HPDE6-E6E7 (cell line): Measurements from ENCODE around the gene MAP3K5.

ENCODE experiments used
- DNase-seq: peaks from one replicate; pipeline ENCODE4 v3.0.0; 2011; ENCODE audit warnings: missing footprints; ENCODE audit errors: extremely low spot score

MAP3K5 gene

GRCh38 chr6:136749359-136749997 lies 42.8 kb downstream of the MAP3K5 start:
- DNase-seq, result no peak

- no peak for DNase-seq
Measured at GRCh38 chr6:136747507-136747906, 44.8 kb downstream of the MAP3K5 start.

GRCh38 chr6:136745300-136745699 lies 47.0 kb downstream of the MAP3K5 start:
- no peak for DNase-seq

- no peak for DNase-seq
Measured at GRCh38 chr6:136744889-136745288, 47.4 kb downstream of the MAP3K5 start.

GRCh38 chr6:136742125-136742524 lies 50.2 kb downstream of the MAP3K5 start:
- no peak for DNase-seq

GRCh38 chr6:136740050-136740974 lies 52.0 kb downstream of the MAP3K5 start:
- DNase-seq, result no peak

DNA sequence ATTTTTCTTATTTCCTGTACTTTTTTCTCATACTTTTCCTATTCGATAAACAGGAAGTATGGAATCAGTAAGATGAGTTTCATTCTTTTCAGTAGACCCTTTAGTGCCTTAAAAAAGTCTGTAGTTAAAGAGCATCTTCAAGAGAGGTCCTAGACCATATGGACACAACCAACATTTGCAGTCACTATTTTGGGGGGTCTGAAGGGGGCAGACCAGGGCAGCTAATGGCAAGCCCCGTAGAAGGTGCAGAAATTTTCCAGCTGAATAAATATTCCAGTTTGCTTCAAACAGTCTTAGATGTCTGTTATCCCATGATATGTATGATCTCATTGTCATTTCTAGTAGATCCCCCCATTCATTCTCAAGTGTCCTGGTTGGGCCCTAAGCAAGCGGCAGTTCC lies 52.8 kb downstream of the MAP3K5 start:
- DNase-seq, result no peak

- DNase-seq, result no peak
Measured at GRCh38 chr6:136739071-136739470, 53.2 kb downstream of the MAP3K5 start.

GRCh38 chr6:136738692-136739057 lies 53.6 kb downstream of the MAP3K5 start:
- DNase-seq, result no peak

GRCh38 chr6:136737871-136738691 lies 54.2 kb downstream of the MAP3K5 start:
- no peak for DNase-seq

GRCh38 chr6:136737374-136737844 lies 54.9 kb downstream of the MAP3K5 start:
- no peak for DNase-seq

- no peak for DNase-seq
Measured at GRCh38 chr6:136736281-136736960, 55.9 kb downstream of the MAP3K5 start.

DNA sequence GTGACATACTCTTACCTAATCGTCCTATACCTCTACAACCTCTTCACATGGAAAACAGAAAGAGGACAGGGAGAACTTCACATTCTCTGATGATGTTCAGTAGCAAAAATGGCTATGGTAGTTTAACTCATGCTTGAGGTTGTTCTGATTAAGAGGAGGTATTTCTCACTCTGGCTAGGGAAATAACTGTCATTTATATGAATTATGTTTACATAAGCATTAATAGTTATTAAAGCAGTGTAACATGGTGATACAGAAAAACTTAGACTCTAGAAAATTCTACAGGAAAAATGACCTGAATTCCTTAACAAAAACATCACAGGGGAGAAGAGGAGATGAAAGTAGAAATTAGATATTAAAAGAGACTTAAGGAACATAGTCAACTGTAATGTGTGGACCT lies 57.3 kb downstream of the MAP3K5 start:
- no peak for DNase-seq

DNA sequence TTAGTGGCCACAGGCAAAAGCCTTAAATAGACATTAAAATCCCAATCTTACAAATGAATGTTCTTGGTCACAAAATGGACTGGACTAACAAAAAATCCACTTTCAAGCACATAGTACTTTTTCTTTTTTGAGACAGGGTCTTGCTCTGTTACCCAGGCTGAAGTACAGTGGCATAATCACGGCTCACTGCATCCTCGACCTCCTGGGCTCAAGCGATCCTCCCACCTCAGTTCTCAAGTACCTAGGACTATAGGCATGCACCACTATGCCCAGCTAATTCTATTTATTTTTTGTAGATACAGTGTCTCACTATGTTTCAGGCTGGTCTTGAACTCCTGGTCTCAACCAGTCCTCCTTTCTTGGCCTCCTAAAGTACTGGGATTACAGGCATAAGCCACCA lies 59.4 kb downstream of the MAP3K5 start:
- no peak for DNase-seq

DNA sequence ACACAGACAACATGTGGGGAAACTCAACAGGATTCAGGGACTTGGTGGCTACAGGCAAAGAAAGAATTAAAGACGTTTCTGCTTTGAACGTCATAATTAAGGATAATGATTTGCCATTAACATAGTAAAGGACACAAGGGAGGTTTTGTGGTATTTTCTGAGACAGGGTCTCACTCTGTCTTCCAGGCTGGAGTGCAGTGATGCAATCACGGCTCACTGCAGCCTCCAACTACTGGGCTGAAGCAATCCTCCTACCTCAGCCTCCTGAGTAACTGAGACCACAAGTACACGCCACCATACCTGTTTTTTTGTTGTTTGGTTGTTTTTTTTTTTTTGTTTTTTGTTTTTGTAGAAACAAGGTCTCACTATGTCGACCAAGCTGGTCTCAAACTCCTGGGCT lies 62.4 kb downstream of the MAP3K5 start:
- DNase-seq, result no peak

DNA sequence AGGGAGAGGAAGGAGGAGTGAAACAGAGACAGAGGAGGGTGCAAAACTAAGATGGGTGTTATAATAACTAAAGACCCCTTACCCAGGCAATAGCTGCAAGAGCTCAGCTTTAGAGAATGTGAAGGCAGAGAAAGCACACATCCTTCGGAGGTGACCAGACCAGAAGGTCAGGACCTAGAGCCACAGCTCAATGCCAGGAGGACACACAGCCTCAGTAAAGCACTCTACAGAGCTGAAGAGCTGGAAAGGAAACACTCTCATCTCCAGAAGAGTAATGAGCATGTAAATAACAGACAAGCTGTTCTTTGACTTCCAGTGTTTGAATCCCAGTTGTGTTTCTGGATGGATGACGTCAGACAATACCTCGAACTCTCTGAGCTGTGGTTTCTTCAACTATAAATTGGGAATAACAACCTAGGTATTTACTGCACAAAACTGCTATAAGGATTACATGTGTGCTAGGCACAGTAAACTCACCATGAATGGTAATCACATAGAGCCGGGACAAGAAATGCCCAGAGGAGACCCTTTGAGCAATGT lies 63.2 kb downstream of the MAP3K5 start:
- DNase-seq, result no peak

GRCh38 chr6:136728033-136728939 lies 64.0 kb downstream of the MAP3K5 start:
- no peak for DNase-seq

- DNase-seq, result no peak
Measured at GRCh38 chr6:136726837-136727557, 65.3 kb downstream of the MAP3K5 start.

- no peak for DNase-seq
Measured at GRCh38 chr6:136725124-136725523, 67.2 kb downstream of the MAP3K5 start.

- no peak for DNase-seq
Measured at GRCh38 chr6:136723780-136724179, 68.5 kb downstream of the MAP3K5 start.
